Trophoblast cell (in vitro differentiated cells and primary cell): ENCODE data around the gene DTX3.
A peak's percentile ranks its signal among the peaks of the same experiment; 100 is the strongest.
"Not testable (repeated sequence)": the region's sequence is repeated elsewhere in the genome, so short reads cannot be mapped to it uniquely, and the experiment has no call there.

Experiments used
- DNase-seq, 2 donors: peaks; one replicate each; pipeline ENCODE4 v3.0.0-alpha.2; 2016
- H2AFZ ChIP-seq: 2 replicates; pipeline ENCODE4 v1.6.1; 2013; ENCODE audit warnings: low read length, moderate library complexity, mild to moderate bottlenecking; ENCODE audit not compliant: insufficient read depth, poor library complexity
- H2AK5ac ChIP-seq: 2 replicates; pipeline ENCODE4 v1.6.1; 2013; ENCODE audit warnings: mild to moderate bottlenecking, low read length
- H2BK120ac ChIP-seq: 2 replicates; pipeline ENCODE4 v1.6.1; 2013; ENCODE audit warnings: low read length, mild to moderate bottlenecking, moderate library complexity; ENCODE audit not compliant: insufficient read depth, poor library complexity
- H2BK12ac ChIP-seq: 2 replicates; pipeline ENCODE4 v1.6.1; 2013; ENCODE audit warnings: mild to moderate bottlenecking, low read length, moderate library complexity
- H2BK5ac ChIP-seq: 2 replicates; pipeline ENCODE4 v1.6.1; 2013; ENCODE audit warnings: low read length, low read depth, moderate library complexity, mild to moderate bottlenecking; ENCODE audit not compliant: poor library complexity
- H3K14ac ChIP-seq: 2 replicates; pipeline ENCODE4 v1.6.1; 2013; ENCODE audit warnings: mild to moderate bottlenecking, low read length
- H3K18ac ChIP-seq: 2 replicates; pipeline ENCODE4 v1.6.1; 2013; ENCODE audit warnings: mild to moderate bottlenecking, low read length
- H3K23ac ChIP-seq: 2 replicates; pipeline ENCODE4 v1.6.1; 2013; ENCODE audit warnings: low read length
- H3K27ac ChIP-seq: 2 replicates; pipeline ENCODE4 v1.5.1; 2013; ENCODE audit warnings: low read depth, mild to moderate bottlenecking, inconsistent platforms, low read length, moderate library complexity
- H3K27me3 ChIP-seq: 2 replicates; pipeline ENCODE4 v1.6.1; 2013; ENCODE audit warnings: inconsistent platforms, mild to moderate bottlenecking, low read length, moderate library complexity; ENCODE audit not compliant: insufficient read depth
- H3K36me3 ChIP-seq, 2 experiments: 1 replicate in 1 of 2; 2 replicates in 1 of 2; pipeline ENCODE4 v1.6.1; 2013; ENCODE audit warnings: low read length in 2 of 2, mild to moderate bottlenecking in 2 of 2, moderate library complexity in 1 of 2; ENCODE audit not compliant: insufficient read depth in 2 of 2, control insufficient read depth in 1 of 2
- H3K4ac ChIP-seq: 2 replicates; pipeline ENCODE4 v1.6.1; 2013; ENCODE audit warnings: low read depth, mild to moderate bottlenecking, low read length, moderate library complexity
- H3K4me1 ChIP-seq, 2 experiments: 1 replicate in 1 of 2; 2 replicates in 1 of 2; pipeline ENCODE4 v1.6.1; 2013; ENCODE audit warnings: low read length in 2 of 2, mild to moderate bottlenecking in 2 of 2, moderate library complexity in 1 of 2; ENCODE audit not compliant: insufficient read depth in 2 of 2, control insufficient read depth in 1 of 2
- H3K4me2 ChIP-seq: 2 replicates; pipeline ENCODE4 v1.6.1; 2013; ENCODE audit warnings: inconsistent platforms, mild to moderate bottlenecking, low read length, moderate library complexity
- H3K4me3 ChIP-seq: 2 replicates; pipeline ENCODE4 v1.5.1; 2013; ENCODE audit warnings: mild to moderate bottlenecking, low read depth, low read length, inconsistent platforms
- H3K79me1 ChIP-seq: one replicate; pipeline ENCODE4 v1.6.1; 2013; ENCODE audit warnings: low read length
- H3K79me2 ChIP-seq: 2 replicates; pipeline ENCODE4 v1.6.1; 2013; ENCODE audit warnings: low read length, mild to moderate bottlenecking; ENCODE audit not compliant: control insufficient read depth, insufficient read depth, poor library complexity
- H3K9ac ChIP-seq: 2 replicates; pipeline ENCODE4 v1.6.1; 2013; ENCODE audit warnings: mild to moderate bottlenecking, low read length
- H3K9me3 ChIP-seq: 2 replicates; pipeline ENCODE4 v1.6.1; 2013; ENCODE audit warnings: low read depth, mild to moderate bottlenecking, control low read depth, inconsistent platforms, low read length; ENCODE audit not compliant: insufficient read depth
- H4K12ac ChIP-seq: 2 replicates; pipeline ENCODE4 v1.6.1; 2013; ENCODE audit warnings: low read depth, mild to moderate bottlenecking, low read length, moderate library complexity
- H4K8ac ChIP-seq: 2 replicates; pipeline ENCODE4 v1.6.1; 2013; ENCODE audit warnings: low read depth, mild to moderate bottlenecking, low read length, moderate library complexity
- H4K91ac ChIP-seq: one replicate; pipeline ENCODE4 v1.6.1; 2013; ENCODE audit warnings: low read depth, mild to moderate bottlenecking, low read length, moderate library complexity
- WGBS: extraction: QIAGEN DNeasy Blood & Tissue Kit; methylation state at CpG from one replicate; pipeline ENCODE4 v1.1.7; 2013; ENCODE audit warnings: missing lambda C conversion rate; ENCODE audit not compliant: insufficient read length, insufficient coverage; ENCODE audit errors: extremely low coverage; 5-methylcytosine and 5-hydroxymethylcytosine counted together

Gene DTX3

GRCh38 chr12:57586128-57586527 is 18.5 kb upstream of the DTX3 start:
- no peak for DNase-seq
- Histone ChIP-seq H3K14ac (no peak overlapping the region), H3K27ac (no peak overlapping the region), H2BK120ac (no peak overlapping the region), H3K27me3 (no peaks in the 10 kb centered on the region), H3K36me3 (no peaks in the 10 kb centered on the region), H4K12ac (no peak overlapping the region), H3K4me1 (peaks cover 0 to 3% of the 10 kb centered on the region in 2 experiments), H2BK12ac (no peak overlapping the region), H3K23ac (no peak overlapping the region), H2AFZ (no peak overlapping the region), H3K79me2 (peaks cover under 1% of the 10 kb centered on the region), H3K4me2 (no peak overlapping the region), H3K18ac (no peak overlapping the region), H4K91ac (no peak overlapping the region), H2BK5ac (no peak overlapping the region), H3K79me1 (peaks cover 2% of the 10 kb centered on the region), H3K9ac (no peak overlapping the region), H3K9me3 (no peaks in the 10 kb centered on the region), H4K8ac (no peak overlapping the region), H3K4me3 (no peak overlapping the region), H3K4ac (no peak overlapping the region), H2AK5ac (no peak overlapping the region)
- WGBS: 100% methylated on average over 1 of the region's 3 CpGs

- Histone ChIP-seq H3K4me3 (no peak overlapping the region), H3K4me2 (no peak overlapping the region), H4K91ac (no peak overlapping the region), H3K4ac (no peak overlapping the region), H3K9ac (no peak overlapping the region), H3K14ac (no peak overlapping the region), H2BK5ac (no peak overlapping the region), H2AFZ (no peak overlapping the region), H3K4me1 (peaks cover 2 to 6% of the 10 kb centered on the region in 2 experiments), H3K18ac (no peak overlapping the region), H4K12ac (no peak overlapping the region), H2BK120ac (no peak overlapping the region), H2BK12ac (no peak overlapping the region), H3K23ac (no peak overlapping the region), H4K8ac (no peak overlapping the region), H3K27me3 (no peaks in the 10 kb centered on the region), H3K79me1 (peaks cover 5% of the 10 kb centered on the region), H3K36me3 (no peaks in the 10 kb centered on the region), H3K9me3 (no peaks in the 10 kb centered on the region), H3K27ac (no peak overlapping the region), H2AK5ac (no peak overlapping the region), H3K79me2 (peaks cover 3% of the 10 kb centered on the region)
- DNase-seq: no peak
- WGBS: no CpG with 5 or more reads among the region's 3 CpGs
These were observed 17.7 kb upstream of the DTX3 start for GRCh38 chr12:57586832-57587429.

- H3K4me1 ChIP-seq: peaks cover 4 to 11% of the 10 kb centered on the region in 2 experiments
- H4K12ac ChIP-seq, H3K36me3 ChIP-seq, H2BK12ac ChIP-seq, H2AK5ac ChIP-seq, H2BK5ac ChIP-seq, H3K4me3 ChIP-seq, H3K27ac ChIP-seq, H3K79me1 ChIP-seq, H3K4me2 ChIP-seq, H3K14ac ChIP-seq, H2AFZ ChIP-seq, H3K9me3 ChIP-seq, H3K4ac ChIP-seq, H3K23ac ChIP-seq, H3K79me2 ChIP-seq, H3K9ac ChIP-seq, H4K91ac ChIP-seq, H3K18ac ChIP-seq, DNase-seq, H4K8ac ChIP-seq, H2BK120ac ChIP-seq, H3K27me3 ChIP-seq: not testable (repeated sequence)
- no CpG with 5 or more reads among the region's 15 CpGs for WGBS
These were observed 15.5 kb upstream of the DTX3 start for GRCh38 chr12:57588951-57589610.

GRCh38 chr12:57590479-57590863 is 14.2 kb upstream of the DTX3 start:
- Histone ChIP-seq H2BK120ac (no peak overlapping the region), H3K14ac (peak overlapping the region; percentile 52), H3K4ac (no peak overlapping the region), H3K79me1 (peaks cover 5% of the 10 kb centered on the region), H3K23ac (no peak overlapping the region), H3K18ac (no peak overlapping the region), H3K9ac (no peak overlapping the region), H2BK5ac (no peak overlapping the region), H3K27me3 (no peaks in the 10 kb centered on the region), H4K8ac (peak overlapping the region; percentile 91), H4K12ac (peak overlapping the region; percentile 34), H3K4me1 (peaks cover 4 to 11% of the 10 kb centered on the region in 2 experiments), H3K9me3 (no peaks in the 10 kb centered on the region), H3K36me3 (peaks cover 4 to 9% of the 10 kb centered on the region in 2 experiments), H3K4me2 (peak overlapping the region; percentile 79), H2AFZ (peak overlapping the region; percentile 80), H2BK12ac (no peak overlapping the region), H3K4me3 (peak overlapping the region; percentile 96), H4K91ac (peak overlapping the region; percentile 41), H2AK5ac (no peak overlapping the region), H3K79me2 (peaks cover 3% of the 10 kb centered on the region), H3K27ac (no peak overlapping the region)
- peak in 1 of 2 donors; percentile 45 for DNase-seq
- WGBS: no CpG with 5 or more reads among the region's 2 CpGs
